ENCODE results near the gene GPR155.
A peak's percentile ranks its signal among the peaks of the same experiment; 100 is the strongest.
"Not testable (repeated sequence)": the region's sequence is repeated elsewhere in the genome, so short reads cannot be mapped to it uniquely, and the experiment has no call there.

Gene GPR155

DNA sequence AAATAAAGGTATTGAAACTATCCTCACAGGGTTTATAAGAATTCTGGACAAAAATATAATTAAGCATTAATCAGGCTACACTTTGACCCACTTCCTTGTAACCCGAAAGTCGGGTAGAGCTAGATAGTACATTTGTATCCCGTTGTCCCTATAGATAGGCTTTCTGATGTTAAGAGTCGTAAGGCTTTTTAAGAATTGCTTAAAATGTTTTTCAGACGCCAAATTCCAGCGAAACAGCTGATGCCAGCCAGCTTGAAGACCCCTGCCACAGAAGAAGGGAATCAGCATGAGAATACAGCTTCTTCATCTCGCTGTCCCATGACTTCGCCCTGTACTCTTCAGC lies 962 bp upstream of the GPR155 start:
- Histone ChIP-seq H3K4me3 (ENCODE audit: insufficient read length, low read depth) (peak overlapping the region; percentile 67), H3K9ac (ENCODE audit: insufficient read length, low read depth) (no peak overlapping the region)

DNA sequence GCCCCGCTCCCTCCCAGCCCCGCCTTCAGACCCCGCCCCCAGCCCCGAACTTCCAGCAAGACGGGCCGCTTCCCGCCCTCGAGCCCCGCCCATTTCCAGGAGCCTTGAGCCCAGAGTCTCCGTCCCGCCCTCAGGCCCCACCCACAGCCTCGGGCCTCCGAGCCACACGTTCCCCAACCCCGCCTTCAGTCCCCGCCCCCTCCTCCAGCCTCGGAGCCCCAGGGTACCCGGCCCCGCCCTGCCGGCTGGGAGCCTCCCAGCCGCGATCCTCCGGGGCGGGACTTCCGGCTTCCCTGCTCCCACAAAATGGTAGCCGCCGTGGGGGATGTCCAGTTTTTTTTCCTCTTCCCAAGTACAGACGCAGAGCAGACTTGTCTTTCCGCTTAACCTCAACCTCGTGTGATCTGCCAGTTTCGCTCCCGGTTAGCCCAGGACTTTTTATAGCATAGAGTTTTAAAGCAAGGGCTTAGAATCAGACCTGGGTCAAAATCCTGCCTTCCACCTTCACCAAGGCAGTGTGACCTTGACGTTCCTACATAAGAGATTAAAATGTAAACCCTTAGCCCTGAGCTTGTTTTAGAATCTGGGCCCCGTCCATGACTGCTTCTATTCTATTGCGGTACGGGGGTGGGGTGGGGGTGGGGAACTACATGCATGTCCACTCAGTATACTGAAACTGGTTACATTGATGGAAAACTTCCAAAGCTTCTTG lies 435 bp upstream of the GPR155 start:
- TF ChIP-seq ZNF274 (IDR thresholded peaks at IDR 0.05; ENCODE audit: low read depth, low read length) (no peak), YY1 (IDR thresholded peaks at IDR 0.05; ENCODE audit: insufficient read depth, insufficient read length) (peak; percentile 68)
- H3K4me1 ChIP-seq (ENCODE audit: insufficient read depth, insufficient read length), result no peaks in the 10 kb centered on the region
- peak overlapping the region; percentile 70 for H3K9ac ChIP-seq (ENCODE audit: insufficient read length, low read depth)
- peak overlapping the region; percentile 67 for H3K4me3 ChIP-seq (ENCODE audit: insufficient read length, low read depth)
- no peaks in the 10 kb centered on the region for H3K36me3 ChIP-seq (ENCODE audit: insufficient read depth, insufficient read length, low read length)
- peaks cover 24% of the 10 kb centered on the region for H3K27me3 ChIP-seq (ENCODE audit: insufficient read depth, insufficient read length)
- no peaks in the 10 kb centered on the region for H3K9me3 ChIP-seq (ENCODE audit: insufficient read depth, low read length)
- DNase-seq (ENCODE audit: low read depth, low spot score), result peak; percentile 99

More for the DNA sequence above, 962 bp upstream of the GPR155 start:
- H3K4me1 ChIP-seq (ENCODE audit: insufficient read depth, insufficient read length), result no peaks in the 10 kb centered on the region
- H3K9me3 ChIP-seq (ENCODE audit: insufficient read depth, low read length), result no peaks in the 10 kb centered on the region
- H3K36me3 ChIP-seq (ENCODE audit: insufficient read depth, insufficient read length, low read length), result no peaks in the 10 kb centered on the region
- DNase-seq (ENCODE audit: low read depth, low spot score), result no peak
- peaks cover 24% of the 10 kb centered on the region for H3K27me3 ChIP-seq (ENCODE audit: insufficient read depth, insufficient read length)
- TF ChIP-seq YY1 (IDR thresholded peaks at IDR 0.05; ENCODE audit: insufficient read depth, insufficient read length) (no peak), SUZ12 (IDR thresholded peaks at IDR 0.05; ENCODE audit: extremely low read depth, insufficient read depth, insufficient read length) (no peak), ZNF274 (IDR thresholded peaks at IDR 0.05; ENCODE audit: low read depth, low read length) (no peak)

DNA sequence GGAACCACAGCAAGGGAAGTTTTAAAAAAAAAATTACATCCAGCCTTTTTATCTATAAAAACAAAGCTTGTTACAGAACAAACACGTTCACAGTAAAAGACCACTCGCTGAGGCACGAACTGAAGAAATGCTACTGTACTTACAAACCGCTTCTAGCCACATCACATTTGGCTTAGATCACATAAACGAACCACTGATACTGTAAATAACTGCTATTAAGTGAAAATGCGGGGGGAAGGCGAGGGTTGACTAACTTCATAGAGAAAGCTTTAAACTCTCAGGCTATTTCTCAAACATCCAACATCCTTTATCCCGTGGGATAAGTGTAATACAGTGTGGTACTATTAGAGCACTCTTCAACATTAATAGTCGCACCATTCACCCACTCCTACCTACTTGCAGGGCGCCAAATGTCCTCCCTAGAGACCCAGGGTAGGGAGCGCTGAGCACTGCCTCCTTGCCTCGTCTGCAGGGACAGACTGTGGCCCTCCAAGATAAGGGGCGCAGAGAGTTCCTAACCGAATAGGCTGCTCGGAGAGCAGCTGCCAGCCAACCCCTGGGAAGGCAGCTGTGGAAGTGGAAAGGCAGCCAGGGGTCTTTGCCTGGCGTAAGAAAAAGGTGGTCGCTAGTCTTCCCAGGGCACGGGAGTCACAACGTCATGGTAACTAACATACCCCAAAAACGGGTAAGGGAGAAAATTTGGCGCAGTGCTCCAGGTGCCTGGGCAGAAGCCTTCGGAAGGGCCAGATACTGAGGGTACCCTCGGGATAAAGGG lies 854 bp downstream of the GPR155 start:
- TF ChIP-seq ZNF274 (IDR thresholded peaks at IDR 0.05; ENCODE audit: low read depth, low read length) (no peak), SUZ12 (IDR thresholded peaks at IDR 0.05; ENCODE audit: extremely low read depth, insufficient read depth, insufficient read length) (no peak), YY1 (IDR thresholded peaks at IDR 0.05; ENCODE audit: insufficient read depth, insufficient read length) (no peak)
- no peak for DNase-seq (ENCODE audit: low read depth, low spot score)
- Histone ChIP-seq H3K36me3 (ENCODE audit: insufficient read depth, insufficient read length, low read length) (no peaks in the 10 kb centered on the region), H3K4me1 (ENCODE audit: insufficient read depth, insufficient read length) (no peaks in the 10 kb centered on the region), H3K9me3 (ENCODE audit: insufficient read depth, low read length) (no peaks in the 10 kb centered on the region), H3K27me3 (ENCODE audit: insufficient read depth, insufficient read length) (peaks cover 24% of the 10 kb centered on the region), H3K9ac (ENCODE audit: insufficient read length, low read depth) (peak overlapping the region; percentile 72), H3K4me3 (ENCODE audit: insufficient read length, low read depth) (peak overlapping the region; percentile 69)

DNA sequence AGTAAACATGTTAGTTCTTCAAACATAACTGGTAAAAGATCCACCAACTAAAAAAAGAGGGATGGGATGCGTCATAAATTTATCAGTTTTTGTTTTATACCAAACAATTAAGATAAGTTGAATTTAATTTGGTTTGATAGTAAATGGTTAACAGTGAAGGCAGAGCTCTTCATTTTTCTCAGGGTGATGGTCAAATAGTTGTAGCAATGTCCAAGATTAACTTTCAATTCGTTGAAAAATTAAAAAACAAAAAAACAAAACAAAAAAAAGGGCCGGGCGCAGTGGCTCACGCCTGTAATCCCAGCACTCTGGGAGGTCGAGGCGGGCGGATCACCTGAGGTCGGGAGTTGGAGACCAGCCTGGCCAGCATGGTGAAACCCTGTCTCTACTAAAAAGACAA lies 1.8 kb downstream of the GPR155 start:
- H3K4me3 ChIP-seq (ENCODE audit: insufficient read length, low read depth); H3K36me3 ChIP-seq (ENCODE audit: insufficient read depth, insufficient read length, low read length); DNase-seq (ENCODE audit: low read depth, low spot score); H3K4me1 ChIP-seq (ENCODE audit: insufficient read depth, insufficient read length); H3K9me3 ChIP-seq (ENCODE audit: insufficient read depth, low read length); H3K9ac ChIP-seq (ENCODE audit: insufficient read length, low read depth): not testable (repeated sequence)
- H3K27me3 ChIP-seq (ENCODE audit: insufficient read depth, insufficient read length), result peaks cover 24% of the 10 kb centered on the region

DNA sequence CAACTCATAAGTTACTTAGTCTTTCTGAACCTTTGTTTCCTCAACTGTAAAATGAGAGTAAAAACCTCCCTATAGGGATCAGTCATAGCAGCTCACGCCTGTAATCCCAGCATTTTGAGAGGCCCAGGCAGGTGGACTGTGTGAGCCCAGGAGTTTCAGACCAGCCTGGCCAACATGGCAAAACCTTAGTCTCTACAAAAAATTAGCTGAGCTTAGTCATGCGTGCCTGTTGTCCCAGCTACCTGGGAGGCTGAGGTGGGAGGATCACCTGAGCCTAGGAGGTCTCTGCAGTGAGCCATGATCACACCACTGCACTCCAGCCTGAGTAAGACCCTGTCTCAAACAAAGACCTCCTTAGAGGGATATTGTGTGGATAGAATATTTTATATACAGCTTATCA lies 2.3 kb downstream of the GPR155 start:
- Histone ChIP-seq H3K27me3 (ENCODE audit: insufficient read depth, insufficient read length) (peaks cover 24% of the 10 kb centered on the region), H3K36me3 (ENCODE audit: insufficient read depth, insufficient read length, low read length) (no peaks in the 10 kb centered on the region), H3K4me3 (ENCODE audit: insufficient read length, low read depth) (no peak overlapping the region), H3K9me3 (ENCODE audit: insufficient read depth, low read length) (no peaks in the 10 kb centered on the region), H3K4me1 (ENCODE audit: insufficient read depth, insufficient read length) (no peaks in the 10 kb centered on the region), H3K9ac (ENCODE audit: insufficient read length, low read depth) (no peak overlapping the region)
- DNase-seq (ENCODE audit: low read depth, low spot score), result no peak
- TF ChIP-seq YY1 (IDR thresholded peaks at IDR 0.05; ENCODE audit: insufficient read depth, insufficient read length) (no peak), SUZ12 (IDR thresholded peaks at IDR 0.05; ENCODE audit: extremely low read depth, insufficient read depth, insufficient read length) (no peak), ZNF274 (IDR thresholded peaks at IDR 0.05; ENCODE audit: low read depth, low read length) (no peak)

DNA sequence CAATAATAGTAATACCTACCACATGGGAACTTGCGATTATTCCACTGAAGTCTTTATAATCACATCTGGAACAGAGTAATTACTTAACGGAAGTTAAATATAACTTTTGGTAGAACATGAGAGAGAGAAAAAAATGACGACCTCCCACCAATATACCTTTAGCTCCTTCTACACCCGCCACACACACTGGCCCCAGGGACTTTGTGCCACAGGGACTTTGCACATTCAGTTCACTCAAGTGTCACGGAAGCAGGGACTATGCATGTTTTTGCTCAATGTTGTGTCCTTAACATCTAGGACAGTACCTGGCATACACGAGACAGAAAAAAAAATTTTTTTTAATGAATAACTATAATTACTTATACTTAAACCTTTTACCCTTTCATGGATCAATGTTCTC lies 4.0 kb downstream of the GPR155 start:
- TF ChIP-seq ZNF274 (IDR thresholded peaks at IDR 0.05; ENCODE audit: low read depth, low read length), result no peak
- TF ChIP-seq SUZ12 (IDR thresholded peaks at IDR 0.05; ENCODE audit: extremely low read depth, insufficient read depth, insufficient read length), result no peak
- no peak for TF ChIP-seq YY1 (IDR thresholded peaks at IDR 0.05; ENCODE audit: insufficient read depth, insufficient read length)
- Histone ChIP-seq H3K36me3 (ENCODE audit: insufficient read depth, insufficient read length, low read length) (no peaks in the 10 kb centered on the region), H3K27me3 (ENCODE audit: insufficient read depth, insufficient read length) (peaks cover 24% of the 10 kb centered on the region), H3K9ac (ENCODE audit: insufficient read length, low read depth) (no peak overlapping the region), H3K4me1 (ENCODE audit: insufficient read depth, insufficient read length) (no peaks in the 10 kb centered on the region), H3K9me3 (ENCODE audit: insufficient read depth, low read length) (no peaks in the 10 kb centered on the region), H3K4me3 (ENCODE audit: insufficient read length, low read depth) (no peak overlapping the region)
- DNase-seq (ENCODE audit: low read depth, low spot score), result no peak

DNA sequence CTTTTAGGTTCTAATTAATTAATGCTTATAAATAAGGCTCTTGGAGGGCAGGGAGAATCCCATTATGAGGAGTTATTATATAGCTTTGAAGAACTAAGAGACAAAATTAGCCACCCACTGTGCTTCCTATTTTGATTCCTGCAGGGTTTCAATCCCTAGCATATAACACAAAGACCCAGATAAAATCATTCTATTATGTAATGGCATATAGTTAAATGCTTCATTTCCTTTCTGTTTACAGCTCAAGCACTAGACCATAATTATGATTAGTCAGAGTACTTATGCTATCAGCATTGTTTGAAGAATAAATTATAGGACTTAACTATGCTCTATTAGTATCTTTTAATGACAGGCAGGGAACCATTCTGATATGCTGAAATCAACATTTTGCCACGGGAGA lies 9.1 kb downstream of the GPR155 start:
- Histone ChIP-seq H3K9ac (ENCODE audit: insufficient read length, low read depth) (no peak overlapping the region), H3K9me3 (ENCODE audit: insufficient read depth, low read length) (no peaks in the 10 kb centered on the region), H3K4me3 (ENCODE audit: insufficient read length, low read depth) (no peak overlapping the region), H3K36me3 (ENCODE audit: insufficient read depth, insufficient read length, low read length) (no peaks in the 10 kb centered on the region), H3K27me3 (ENCODE audit: insufficient read depth, insufficient read length) (no peaks in the 10 kb centered on the region), H3K4me1 (ENCODE audit: insufficient read depth, insufficient read length) (no peaks in the 10 kb centered on the region)
- no peak for DNase-seq (ENCODE audit: low read depth, low spot score)
- no peak for TF ChIP-seq YY1 (IDR thresholded peaks at IDR 0.05; ENCODE audit: insufficient read depth, insufficient read length)
- TF ChIP-seq ZNF274 (IDR thresholded peaks at IDR 0.05; ENCODE audit: low read depth, low read length), result no peak
- no peak for TF ChIP-seq SUZ12 (IDR thresholded peaks at IDR 0.05; ENCODE audit: extremely low read depth, insufficient read depth, insufficient read length)
